Stimulated activated memory B cell treated with anti-CD40 and anti-IgM and Interleukin-4, amounts not matched to agents 10 μg/mL and 1 μg/mL and 100 μg/mL, for 72 hours (primary cell): ENCODE data around the gene AS3MT.
A peak's percentile ranks its signal among the peaks of the same experiment; 100 is the strongest.

Experiments used
- ATAC-seq: fragments of 150-1000 bp; cut with Tn5 transposase; 2 replicates; pipeline ENCODE4 v1.10.0; 2021
- H3K27ac Mint-ChIP-seq: one replicate; pipeline ENCODE4 v1.8.0; 2022; ENCODE audit warnings: mild to moderate bottlenecking, mixed read lengths
- H3K27me3 Mint-ChIP-seq: one replicate; pipeline ENCODE4 v1.8.0; 2022; ENCODE audit warnings: mixed read lengths
- H3K36me3 Mint-ChIP-seq: one replicate; pipeline ENCODE4 v1.8.0; 2022; ENCODE audit warnings: mixed read lengths
- H3K4me1 Mint-ChIP-seq: one replicate; pipeline ENCODE4 v1.8.0; 2022; ENCODE audit warnings: mixed read lengths
- H3K4me3 Mint-ChIP-seq: one replicate; pipeline ENCODE4 v1.8.0; 2022; ENCODE audit warnings: mild to moderate bottlenecking, moderate library complexity, mixed read lengths
- H3K9me3 Mint-ChIP-seq: one replicate; pipeline ENCODE4 v1.8.0; 2022; ENCODE audit warnings: mixed read lengths

The AS3MT gene

GRCh38 chr10:102888048-102888447 is 18.8 kb downstream of the AS3MT start:
- no peak overlapping the region for H3K27ac Mint-ChIP-seq
- H3K4me3 Mint-ChIP-seq, result no peak overlapping the region
- no peaks in the 10 kb centered on the region for H3K27me3 Mint-ChIP-seq
- no peaks in the 10 kb centered on the region for H3K4me1 Mint-ChIP-seq
- H3K36me3 Mint-ChIP-seq, result peaks cover 6% of the 10 kb centered on the region
- no peak for ATAC-seq
- no peaks in the 10 kb centered on the region for H3K9me3 Mint-ChIP-seq

- no peak for ATAC-seq
- H3K27ac Mint-ChIP-seq, result no peak overlapping the region
- no peaks in the 10 kb centered on the region for H3K36me3 Mint-ChIP-seq
- H3K9me3 Mint-ChIP-seq, result no peaks in the 10 kb centered on the region
- H3K4me3 Mint-ChIP-seq, result no peak overlapping the region
- no peaks in the 10 kb centered on the region for H3K27me3 Mint-ChIP-seq
- H3K4me1 Mint-ChIP-seq, result no peaks in the 10 kb centered on the region
These were observed 25.4 kb downstream of the AS3MT start for GRCh38 chr10:102894466-102895213.

DNA sequence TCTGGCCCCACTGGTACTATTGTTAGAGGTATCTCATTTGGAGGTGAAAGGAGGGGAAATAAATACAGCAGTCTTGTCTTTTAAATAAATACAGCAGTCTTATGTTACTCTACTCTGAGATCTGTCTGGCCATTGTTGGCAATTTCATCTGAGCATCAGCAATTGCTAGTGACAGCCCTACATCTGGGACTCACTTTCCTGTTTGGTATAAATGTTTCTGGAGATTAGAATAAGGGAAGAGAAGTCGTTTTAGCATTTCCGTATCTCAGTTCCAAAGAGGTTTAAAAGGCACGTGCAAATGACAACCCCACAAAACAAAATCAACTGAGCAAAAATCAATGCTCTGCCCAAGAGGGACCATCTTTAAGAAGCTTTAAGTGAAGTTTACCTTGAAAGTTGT is 30.7 kb downstream of the AS3MT start:
- H3K27ac Mint-ChIP-seq, result no peak overlapping the region

DNA sequence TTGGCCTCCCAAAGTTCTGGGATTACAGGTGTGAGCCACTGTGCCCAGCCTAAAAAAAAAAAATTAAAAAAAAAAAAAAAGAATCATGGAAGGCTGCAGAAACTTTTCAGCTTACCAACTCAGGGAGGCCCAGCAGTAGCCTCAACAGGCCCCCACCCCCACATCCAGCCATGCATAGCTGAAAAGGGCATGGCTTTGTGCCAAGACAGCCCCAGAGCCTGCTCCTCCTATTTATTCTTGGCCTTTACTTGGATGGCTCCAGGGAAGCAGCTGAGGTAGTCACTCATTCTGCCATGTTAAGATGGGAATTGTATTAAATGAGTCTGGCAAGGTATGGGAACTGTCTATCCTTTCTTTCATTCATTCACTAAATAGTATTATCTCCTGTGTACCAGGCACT is 35.1 kb downstream of the AS3MT start:
- ATAC-seq, result no peak
- Mint-ChIP-seq H3K9me3 (no peaks in the 10 kb centered on the region), H3K27ac (no peak overlapping the region), H3K27me3 (no peaks in the 10 kb centered on the region), H3K4me3 (no peak overlapping the region), H3K36me3 (no peaks in the 10 kb centered on the region), H3K4me1 (no peaks in the 10 kb centered on the region)

More for the DNA sequence above, 30.7 kb downstream of the AS3MT start:
- ATAC-seq, result no peak
- Mint-ChIP-seq H3K4me3 (no peak overlapping the region), H3K4me1 (no peaks in the 10 kb centered on the region), H3K36me3 (no peaks in the 10 kb centered on the region), H3K9me3 (no peaks in the 10 kb centered on the region), H3K27me3 (no peaks in the 10 kb centered on the region)

- Mint-ChIP-seq H3K27ac (no peak overlapping the region), H3K4me1 (no peaks in the 10 kb centered on the region), H3K9me3 (no peaks in the 10 kb centered on the region), H3K4me3 (no peak overlapping the region), H3K36me3 (no peaks in the 10 kb centered on the region), H3K27me3 (no peaks in the 10 kb centered on the region)
- no peak for ATAC-seq
These were observed 37.2 kb downstream of the AS3MT start for GRCh38 chr10:102906507-102906906.

DNA sequence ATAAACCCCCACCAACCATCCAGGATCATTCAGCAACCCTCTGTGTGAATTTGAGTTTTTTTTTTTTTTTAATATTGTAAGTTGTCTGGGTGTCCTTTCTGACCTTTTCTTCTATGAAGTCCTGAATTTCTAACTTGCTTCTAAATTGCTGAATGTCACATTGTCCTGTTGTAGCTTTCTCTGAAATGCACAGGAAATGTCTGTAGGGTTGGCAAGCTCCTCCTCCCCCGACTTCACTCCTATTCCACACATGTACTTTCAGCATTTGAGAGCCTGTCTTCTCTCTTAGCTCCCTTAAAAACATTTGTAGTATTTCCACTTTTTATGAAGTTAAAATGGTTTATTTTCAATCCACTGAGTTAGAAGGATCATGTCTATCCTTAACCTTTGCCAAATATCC is 45.5 kb downstream of the AS3MT start:
- Mint-ChIP-seq H3K9me3 (no peaks in the 10 kb centered on the region), H3K4me3 (no peak overlapping the region), H3K4me1 (peaks cover 21% of the 10 kb centered on the region), H3K27ac (no peak overlapping the region), H3K27me3 (peaks cover 28% of the 10 kb centered on the region), H3K36me3 (no peaks in the 10 kb centered on the region)
- ATAC-seq, result no peak

GRCh38 chr10:102916173-102916572 is 46.9 kb downstream of the AS3MT start:
- Mint-ChIP-seq H3K27ac (no peak overlapping the region), H3K36me3 (no peaks in the 10 kb centered on the region), H3K4me3 (peak overlapping the region; percentile 27), H3K4me1 (peaks cover 35% of the 10 kb centered on the region), H3K27me3 (peaks cover 28% of the 10 kb centered on the region), H3K9me3 (no peaks in the 10 kb centered on the region)
- no peak for ATAC-seq

- peak; percentile 75 for ATAC-seq
- peak overlapping the region; percentile 93 for H3K4me3 Mint-ChIP-seq
- peaks cover 48% of the 10 kb centered on the region for H3K4me1 Mint-ChIP-seq
- H3K36me3 Mint-ChIP-seq, result no peaks in the 10 kb centered on the region
- no peaks in the 10 kb centered on the region for H3K9me3 Mint-ChIP-seq
- H3K27me3 Mint-ChIP-seq, result peaks cover 28% of the 10 kb centered on the region
- peak overlapping the region; percentile 93 for H3K27ac Mint-ChIP-seq
These were observed 48.2 kb downstream of the AS3MT start for GRCh38 chr10:102917314-102917961.

DNA sequence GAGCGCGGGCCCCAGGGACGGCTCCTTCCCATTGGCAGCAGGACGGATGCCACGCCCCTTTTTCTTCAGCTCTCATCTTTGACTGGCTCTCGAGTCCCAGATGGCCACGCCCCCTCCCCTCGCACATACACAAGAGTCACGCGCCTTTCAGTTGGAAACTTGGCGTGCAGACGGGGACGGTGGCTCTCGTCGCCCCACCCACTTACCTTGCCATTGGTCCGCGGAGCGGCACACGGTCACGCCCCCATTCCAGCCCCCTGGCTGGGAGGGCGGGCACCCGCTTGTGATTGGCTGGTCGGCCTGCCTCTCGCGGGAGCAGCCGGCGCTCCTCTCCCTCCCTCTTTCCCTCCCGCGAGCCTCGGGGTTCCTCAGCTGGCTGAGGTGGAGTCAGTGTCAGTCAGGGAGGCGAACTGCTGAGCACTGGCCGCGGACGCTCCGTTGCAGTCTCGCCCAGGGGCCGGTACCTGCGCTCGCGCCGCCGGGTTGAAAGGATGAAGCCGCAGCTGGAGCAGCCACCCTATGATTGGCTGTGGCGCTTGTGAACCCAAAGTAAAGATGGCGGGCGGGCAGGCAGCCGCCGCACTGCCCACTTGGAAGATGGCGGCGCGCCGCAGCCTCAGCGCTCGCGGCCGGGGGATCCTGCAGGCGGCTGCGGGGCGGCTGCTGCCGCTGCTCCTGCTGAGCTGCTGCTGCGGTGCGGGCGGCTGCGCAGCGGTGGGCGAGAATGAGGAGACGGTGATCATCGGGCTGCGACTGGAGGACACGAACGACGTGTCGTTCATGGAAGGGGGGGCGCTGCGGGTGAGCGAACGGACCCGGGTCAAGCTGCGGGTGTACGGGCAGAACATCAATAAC is 48.9 kb downstream of the AS3MT start, which contains the start of gene CNNM2:
TSS of gene CNNM2 (plus strand) at position 333 of the 855 bp plus-strand sequence. CDS start at position 520, 187 bp downstream.
- Mint-ChIP-seq H3K4me1 (peaks cover 55% of the 10 kb centered on the region), H3K27ac (peak within 1 kb of the TSS; percentile 93), H3K36me3 (no peaks in the 10 kb centered on the region), H3K9me3 (no peaks in the 10 kb centered on the region), H3K4me3 (peak within 1 kb of the TSS; percentile 93), H3K27me3 (peaks cover 28% of the 10 kb centered on the region)
- peak; percentile 97 for ATAC-seq

GRCh38 chr10:102918817-102919245 is 49.6 kb downstream of the AS3MT start:
- Mint-ChIP-seq H3K9me3 (no peaks in the 10 kb centered on the region), H3K4me1 (peaks cover 62% of the 10 kb centered on the region), H3K36me3 (no peaks in the 10 kb centered on the region), H3K4me3 (peak overlapping the region; percentile 93), H3K27me3 (peaks cover 23% of the 10 kb centered on the region), H3K27ac (peak overlapping the region; percentile 93)
- no peak for ATAC-seq

GRCh38 chr10:102919246-102919959 is 50.1 kb downstream of the AS3MT start:
- Mint-ChIP-seq H3K27me3 (peaks cover 17% of the 10 kb centered on the region), H3K4me1 (peaks cover 62% of the 10 kb centered on the region), H3K27ac (peak overlapping the region; percentile 93), H3K36me3 (no peaks in the 10 kb centered on the region), H3K9me3 (no peaks in the 10 kb centered on the region), H3K4me3 (peak overlapping the region; percentile 93)
- no peak for ATAC-seq

- H3K4me1 Mint-ChIP-seq, result peaks cover 62% of the 10 kb centered on the region
- no peak for ATAC-seq
- no peaks in the 10 kb centered on the region for H3K9me3 Mint-ChIP-seq
- peak overlapping the region; percentile 93 for H3K27ac Mint-ChIP-seq
- H3K36me3 Mint-ChIP-seq, result no peaks in the 10 kb centered on the region
- H3K27me3 Mint-ChIP-seq, result peaks cover 10% of the 10 kb centered on the region
- H3K4me3 Mint-ChIP-seq, result peak overlapping the region; percentile 93
These were observed 50.9 kb downstream of the AS3MT start for GRCh38 chr10:102919992-102920739.

DNA sequence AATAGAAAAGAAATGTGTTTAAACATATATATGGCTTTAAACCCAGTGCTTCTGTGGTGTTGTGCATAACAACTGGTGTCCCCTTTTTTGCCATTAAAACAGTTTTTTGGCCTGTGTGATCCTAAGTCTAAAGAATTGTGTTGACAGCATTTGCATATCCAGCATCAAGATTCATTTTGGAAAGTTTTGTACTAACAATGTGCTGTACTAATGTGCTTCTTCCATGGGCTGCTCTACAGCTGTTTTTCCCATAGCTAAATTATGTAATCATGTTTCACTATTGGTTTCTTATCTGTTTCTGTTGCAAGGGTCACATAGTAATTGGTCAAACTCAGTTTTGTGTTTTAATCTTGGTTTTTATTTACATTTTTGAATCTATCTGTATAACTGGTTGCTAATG is 54.3 kb downstream of the AS3MT start:
- no peaks in the 10 kb centered on the region for H3K9me3 Mint-ChIP-seq
- H3K4me3 Mint-ChIP-seq, result no peak overlapping the region
- H3K27me3 Mint-ChIP-seq, result no peaks in the 10 kb centered on the region
- ATAC-seq, result no peak
- peaks cover 58% of the 10 kb centered on the region for H3K4me1 Mint-ChIP-seq
- peaks cover 7% of the 10 kb centered on the region for H3K36me3 Mint-ChIP-seq
- no peak overlapping the region for H3K27ac Mint-ChIP-seq

DNA sequence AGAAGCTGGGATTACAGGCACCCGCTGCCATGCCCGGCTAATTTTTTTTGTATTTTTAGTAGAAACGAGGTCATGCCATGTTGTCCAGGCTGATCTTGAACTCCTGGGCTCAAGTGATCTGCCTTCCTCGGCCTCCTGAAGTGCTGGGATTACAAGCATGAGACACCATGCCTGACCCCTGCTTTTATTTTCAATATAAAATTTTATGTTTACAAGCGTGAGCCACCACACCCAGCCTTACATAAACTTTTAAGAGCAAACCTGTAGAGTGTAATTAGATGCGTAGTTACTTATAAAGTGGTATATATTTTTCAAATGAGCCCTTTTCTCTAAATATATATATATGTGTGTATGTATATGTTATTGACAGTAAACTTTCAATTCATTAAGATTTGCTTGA is 57.6 kb downstream of the AS3MT start:
- H3K9me3 Mint-ChIP-seq, result no peaks in the 10 kb centered on the region
- no peak overlapping the region for H3K4me3 Mint-ChIP-seq
- no peak for ATAC-seq
- H3K27me3 Mint-ChIP-seq, result no peaks in the 10 kb centered on the region
- peaks cover 10% of the 10 kb centered on the region for H3K36me3 Mint-ChIP-seq
- H3K4me1 Mint-ChIP-seq, result peaks cover 28% of the 10 kb centered on the region
- H3K27ac Mint-ChIP-seq, result no peak overlapping the region
